ENCODE results near the gene RAPGEF3. TPM values are rescaled to one million over a fixed set of nuclear protein-coding genes. Genes with fewer than 3 reads are reported as not detected.

The RAPGEF3 gene
- total and polyA plus RNA-seq, 4 donors, result 8.3 to 40.4 (median 18.9) TPM

- no peak overlapping the region for H3K9ac ChIP-seq (ENCODE audit: insufficient read depth in 1 of 2, low read length in 2 of 2)
- peak overlapping the region; percentile 76 to 89 for H3K27ac ChIP-seq (ENCODE audit: low read depth in 1 of 2, low read length in 1 of 2)
- peak overlapping the region; percentile 55 for H3K4me3 ChIP-seq
- WGBS, 2 donors, result 2% methylated on average over 5 to 10 of the region's 10 CpGs
- ATAC-seq (ENCODE audit: insufficient read depth, low FRiP score) (no peak), DNase-seq (no peak)
- no peak for TF ChIP-seq CTCF (IDR thresholded peaks at IDR 0.05; ENCODE audit: control extremely low read depth, extremely low read depth)
- no peaks in the 10 kb centered on the region for H3K9me3 ChIP-seq (ENCODE audit: control insufficient read depth in 4 of 4, insufficient read depth in 3 of 4, low read length in 3 of 4)
- H3K27me3 ChIP-seq (ENCODE audit: control insufficient read depth in 3 of 3, insufficient read depth in 3 of 3, low read length in 2 of 3), result no peaks in the 10 kb centered on the region
- peaks cover 6 to 34% (median 23%) of the 10 kb centered on the region in 5 donors for H3K4me1 ChIP-seq (ENCODE audit: control insufficient read depth in 5 of 5, insufficient read depth in 5 of 5, low read length in 5 of 5)
- no peaks in the 10 kb centered on the region for H3K36me3 ChIP-seq (ENCODE audit: control insufficient read depth in 4 of 4, insufficient read depth in 4 of 4, low read length in 4 of 4)
Measured at GRCh38 chr12:47758584-47758833, 171 bp downstream of the RAPGEF3 start.

- H3K4me3 ChIP-seq, result peak overlapping the region; percentile 62
- TF ChIP-seq CTCF (IDR thresholded peaks at IDR 0.05; ENCODE audit: control extremely low read depth, extremely low read depth), result no peak
- peaks cover 6 to 37% (median 23%) of the 10 kb centered on the region in 5 donors for H3K4me1 ChIP-seq (ENCODE audit: control insufficient read depth in 5 of 5, insufficient read depth in 5 of 5, low read length in 5 of 5)
- no peaks in the 10 kb centered on the region for H3K27me3 ChIP-seq (ENCODE audit: control insufficient read depth in 3 of 3, insufficient read depth in 3 of 3, low read length in 2 of 3)
- 25 to 31% methylated on average over 18 to 20 of the region's 20 CpGs for WGBS, 2 donors
- H3K36me3 ChIP-seq (ENCODE audit: control insufficient read depth in 4 of 4, insufficient read depth in 4 of 4, low read length in 4 of 4), result no peaks in the 10 kb centered on the region
- H3K27ac ChIP-seq (ENCODE audit: low read depth in 1 of 2, low read length in 1 of 2), result peak overlapping the region; percentile 76 to 89
- no peak overlapping the region for H3K9ac ChIP-seq (ENCODE audit: insufficient read depth in 1 of 2, low read length in 2 of 2)
- no peaks in the 10 kb centered on the region for H3K9me3 ChIP-seq (ENCODE audit: control insufficient read depth in 4 of 4, insufficient read depth in 3 of 4, low read length in 3 of 4)
- no peak for ATAC-seq (ENCODE audit: insufficient read depth, low FRiP score)
- DNase-seq, result peak in 1 of 3 donors; percentile 41
Measured at GRCh38 chr12:47757840-47758583, 668 bp downstream of the RAPGEF3 start.

- H3K4me1 ChIP-seq (ENCODE audit: control insufficient read depth in 5 of 5, insufficient read depth in 5 of 5, low read length in 5 of 5), result peaks cover 9 to 38% (median 23%) of the 10 kb centered on the region in 5 donors
- DNase-seq, result no peak
- H3K27me3 ChIP-seq (ENCODE audit: control insufficient read depth in 3 of 3, insufficient read depth in 3 of 3, low read length in 2 of 3), result no peaks in the 10 kb centered on the region
- 44 to 70% methylated on average over 7 of the region's 7 CpGs for WGBS, 2 donors
- no peak for TF ChIP-seq CTCF (IDR thresholded peaks at IDR 0.05; ENCODE audit: control extremely low read depth, extremely low read depth)
- no peaks in the 10 kb centered on the region for H3K36me3 ChIP-seq (ENCODE audit: control insufficient read depth in 4 of 4, insufficient read depth in 4 of 4, low read length in 4 of 4)
- peak overlapping the region; percentile 62 for H3K4me3 ChIP-seq
- peak overlapping the region; percentile 29 to 89 for H3K27ac ChIP-seq (ENCODE audit: low read depth in 1 of 2, low read length in 1 of 2)
- H3K9me3 ChIP-seq (ENCODE audit: control insufficient read depth in 4 of 4, insufficient read depth in 3 of 4, low read length in 3 of 4), result no peaks in the 10 kb centered on the region
- H3K9ac ChIP-seq (ENCODE audit: insufficient read depth in 1 of 2, low read length in 2 of 2), result no peak overlapping the region
- ATAC-seq (ENCODE audit: insufficient read depth, low FRiP score), result no peak
Measured at GRCh38 chr12:47757364-47757839, 1.3 kb downstream of the RAPGEF3 start.

All from lung (tissue), 12 donors.